GM18858 (cell line): ENCODE measurements around the gene ABCD1.

ENCODE experiments used
- ATAC-seq: cut with Tn5 transposase; IDR thresholded peaks from one replicate; pipeline ENCODE4 v1.9.1; 2021; ENCODE audit not compliant: unreplicated experiment

The ABCD1 gene

DNA sequence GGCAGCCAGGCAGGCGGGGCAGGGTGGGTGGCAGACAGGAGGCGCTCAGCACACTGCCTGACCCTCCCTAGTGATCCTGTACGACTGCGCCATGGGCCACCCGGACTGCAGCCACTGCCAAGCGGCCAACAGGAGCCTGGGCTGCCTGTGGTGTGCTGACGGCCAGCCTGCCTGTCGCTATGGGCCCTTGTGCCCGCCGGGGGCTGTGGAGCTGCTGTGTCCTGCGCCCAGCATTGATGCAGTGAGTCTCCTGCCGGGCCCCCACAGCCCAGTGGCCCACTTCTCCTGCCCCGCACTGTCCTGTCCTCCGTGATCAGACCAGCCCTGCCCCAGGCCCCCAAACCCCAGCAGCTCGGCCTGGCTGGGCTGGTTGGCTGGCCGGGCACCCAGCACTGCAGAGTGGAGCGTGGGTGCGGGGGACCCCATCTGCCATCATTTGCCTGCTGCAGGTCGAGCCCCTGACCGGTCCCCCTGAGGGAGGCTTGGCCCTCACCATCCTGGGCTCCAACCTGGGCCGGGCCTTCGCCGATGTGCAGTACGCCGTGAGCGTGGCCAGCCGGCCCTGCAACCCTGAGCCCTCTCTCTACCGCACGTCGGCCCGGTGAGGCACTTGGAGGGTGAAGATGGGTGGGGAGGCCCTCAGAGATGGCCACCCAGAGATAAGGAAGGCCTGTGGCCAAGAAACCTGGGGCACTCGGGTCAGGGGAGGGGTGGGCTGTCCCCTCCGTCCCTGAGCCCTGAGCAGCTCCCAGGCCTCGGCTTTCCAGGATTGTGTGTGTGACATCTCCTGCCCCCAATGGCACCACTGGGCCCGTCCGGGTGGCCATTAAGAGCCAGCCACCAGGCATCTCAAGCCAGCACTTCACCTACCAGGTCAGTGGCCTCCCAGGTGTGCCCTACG is 47.0 kb downstream of the ABCD1 start:
- no peak for ATAC-seq

DNA sequence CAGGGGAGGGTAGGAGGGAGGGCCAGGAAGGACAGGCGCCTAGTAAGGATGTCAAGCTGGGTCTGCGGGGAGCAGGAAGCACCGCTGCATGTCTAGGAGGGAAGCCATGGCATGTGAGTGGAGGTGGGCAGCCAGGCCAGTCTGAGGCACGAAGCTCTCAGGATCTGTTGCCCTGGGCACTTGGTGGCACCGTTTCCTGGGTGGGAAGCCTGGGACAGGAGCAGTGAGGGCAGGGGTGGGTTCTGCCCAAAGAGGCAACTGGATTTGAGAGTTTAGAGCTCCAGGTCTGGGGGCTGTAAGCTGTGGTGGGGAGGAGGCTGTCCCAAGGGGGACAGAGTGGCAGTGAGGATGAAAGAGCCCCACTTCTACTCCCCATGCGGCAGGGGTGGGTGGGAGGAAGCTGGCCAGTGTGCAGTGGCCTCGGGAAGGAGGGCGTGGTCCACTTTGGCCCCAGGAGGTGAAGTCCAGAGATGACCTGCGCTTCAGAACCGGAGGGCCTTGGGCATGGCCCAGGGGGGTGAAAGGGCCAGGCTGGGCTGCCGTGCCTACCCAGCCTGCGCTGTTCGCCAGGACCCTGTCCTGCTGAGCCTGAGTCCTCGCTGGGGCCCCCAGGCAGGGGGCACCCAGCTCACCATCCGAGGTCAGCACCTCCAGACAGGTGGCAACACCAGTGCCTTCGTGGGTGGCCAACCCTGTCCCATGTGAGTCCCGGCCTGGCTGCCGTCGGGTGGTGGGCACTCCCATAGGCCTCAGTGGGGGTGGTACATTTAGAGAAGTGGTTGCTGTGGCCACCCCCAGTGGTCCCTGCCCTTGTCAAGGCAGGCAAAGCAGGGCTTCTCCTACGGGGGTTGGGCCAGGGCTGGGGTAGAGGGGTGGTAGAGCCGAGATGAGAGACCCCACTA is 47.9 kb downstream of the ABCD1 start:
- no peak for ATAC-seq

DNA sequence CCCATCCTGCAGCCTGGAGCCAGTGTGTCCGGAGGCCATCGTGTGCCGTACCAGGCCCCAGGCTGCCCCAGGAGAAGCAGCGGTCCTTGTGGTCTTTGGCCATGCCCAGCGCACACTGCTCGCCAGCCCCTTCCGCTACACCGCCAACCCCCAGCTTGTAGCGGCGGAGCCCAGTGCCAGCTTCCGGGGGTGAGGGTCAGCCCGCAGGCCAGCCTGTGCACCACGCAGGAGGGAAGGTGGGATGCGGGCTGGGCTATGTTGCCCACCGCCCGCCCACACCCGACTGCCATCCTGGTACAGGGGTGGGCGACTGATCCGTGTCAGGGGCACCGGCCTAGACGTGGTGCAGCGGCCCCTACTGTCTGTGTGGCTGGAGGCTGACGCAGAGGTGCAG is 48.6 kb downstream of the ABCD1 start:
- ATAC-seq: no peak

DNA sequence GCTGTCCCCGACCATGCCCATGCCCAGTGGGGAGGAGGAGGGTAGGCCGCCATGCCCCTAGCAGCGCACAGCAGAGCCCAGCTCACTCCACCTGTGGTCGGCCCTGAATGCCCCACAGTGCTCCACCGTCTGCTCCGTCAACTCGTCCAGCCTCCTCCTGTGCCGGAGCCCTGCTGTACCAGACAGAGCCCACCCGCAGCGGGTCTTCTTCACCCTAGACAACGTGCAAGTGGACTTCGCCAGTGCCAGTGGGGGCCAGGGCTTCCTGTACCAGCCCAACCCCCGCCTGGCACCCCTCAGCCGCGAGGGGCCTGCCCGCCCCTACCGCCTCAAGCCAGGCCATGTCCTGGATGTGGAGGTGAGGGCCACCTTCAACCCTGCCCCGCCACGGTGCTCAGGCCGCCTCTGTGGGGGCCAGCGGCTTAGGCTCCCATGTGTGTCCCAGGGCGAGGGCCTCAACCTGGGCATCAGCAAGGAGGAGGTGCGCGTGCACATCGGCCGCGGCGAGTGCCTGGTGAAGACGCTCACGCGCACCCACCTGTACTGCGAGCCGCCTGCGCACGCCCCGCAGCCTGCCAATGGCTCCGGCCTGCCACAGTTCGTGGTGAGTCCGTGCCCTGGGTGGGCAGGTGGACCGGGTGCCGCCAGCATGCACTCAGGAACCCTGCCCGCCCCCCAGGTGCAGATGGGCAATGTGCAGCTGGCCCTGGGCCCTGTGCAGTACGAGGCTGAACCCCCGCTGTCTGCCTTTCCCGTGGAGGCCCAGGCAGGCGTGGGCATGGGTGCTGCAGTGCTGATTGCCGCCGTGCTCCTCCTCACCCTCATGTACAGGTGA is 49.3 kb downstream of the ABCD1 start:
- ATAC-seq: no peak

DNA sequence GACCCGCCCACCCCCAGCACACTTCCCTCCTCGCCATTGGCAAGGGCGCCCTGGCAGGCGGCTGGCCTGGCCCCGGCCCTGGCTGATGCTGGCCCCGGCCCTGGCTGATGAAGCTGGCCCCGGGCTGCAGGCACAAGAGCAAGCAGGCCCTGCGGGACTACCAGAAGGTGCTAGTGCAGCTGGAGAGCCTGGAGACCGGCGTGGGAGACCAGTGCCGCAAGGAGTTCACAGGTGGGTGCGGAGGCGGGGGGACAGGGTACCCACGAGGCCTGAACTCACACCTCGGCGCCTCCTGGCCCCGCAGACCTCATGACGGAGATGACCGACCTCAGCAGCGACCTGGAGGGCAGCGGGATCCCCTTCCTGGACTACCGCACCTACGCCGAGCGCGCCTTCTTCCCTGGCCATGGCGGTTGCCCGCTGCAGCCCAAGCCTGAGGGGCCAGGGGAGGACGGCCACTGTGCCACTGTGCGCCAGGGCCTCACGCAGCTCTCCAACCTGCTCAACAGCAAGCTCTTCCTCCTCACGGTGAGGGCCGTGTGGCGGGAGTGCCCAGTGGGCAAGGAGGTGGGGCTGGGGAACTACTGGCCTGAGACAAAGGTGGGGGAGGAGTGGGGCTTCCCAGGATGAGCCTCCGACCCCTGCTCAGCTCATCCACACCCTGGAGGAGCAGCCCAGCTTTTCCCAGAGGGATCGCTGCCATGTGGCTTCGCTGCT is 50.1 kb downstream of the ABCD1 start:
- ATAC-seq: no peak

DNA sequence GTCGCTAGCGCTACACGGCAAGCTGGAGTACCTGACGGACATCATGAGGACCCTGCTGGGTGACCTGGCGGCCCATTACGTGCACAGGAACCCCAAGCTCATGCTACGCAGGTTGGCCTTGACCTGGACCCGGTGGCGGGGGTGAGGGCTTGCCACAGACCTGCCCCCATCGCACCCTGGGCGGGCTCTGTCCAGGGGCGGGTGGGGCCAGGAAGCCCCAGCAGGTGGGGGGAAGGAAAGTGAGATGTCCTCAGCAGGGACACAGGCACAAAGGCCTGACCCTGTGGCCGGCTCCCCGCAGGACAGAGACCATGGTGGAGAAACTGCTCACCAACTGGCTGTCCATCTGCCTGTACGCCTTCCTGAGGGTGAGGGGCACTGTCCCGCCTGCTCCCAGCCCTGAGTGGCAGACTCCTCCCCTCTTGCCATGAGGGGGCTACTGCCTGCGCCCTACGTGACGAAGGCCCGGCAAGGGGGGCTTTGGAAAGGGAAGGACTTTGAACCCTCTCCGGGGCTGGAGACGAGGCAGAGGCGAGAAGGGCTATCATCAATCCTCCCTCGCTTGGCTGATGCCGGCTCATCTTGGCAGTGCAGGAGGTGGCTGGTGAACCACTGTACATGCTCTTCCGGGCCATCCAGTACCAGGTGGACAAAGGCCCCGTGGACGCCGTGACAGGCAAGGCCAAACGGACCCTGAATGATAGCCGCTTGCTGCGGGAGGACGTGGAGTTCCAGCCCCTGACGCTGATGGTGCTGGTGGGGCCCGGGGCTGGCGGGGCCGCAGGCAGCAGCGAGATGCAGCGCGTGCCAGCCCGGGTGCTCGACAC is 50.9 kb downstream of the ABCD1 start:
- no peak for ATAC-seq

DNA sequence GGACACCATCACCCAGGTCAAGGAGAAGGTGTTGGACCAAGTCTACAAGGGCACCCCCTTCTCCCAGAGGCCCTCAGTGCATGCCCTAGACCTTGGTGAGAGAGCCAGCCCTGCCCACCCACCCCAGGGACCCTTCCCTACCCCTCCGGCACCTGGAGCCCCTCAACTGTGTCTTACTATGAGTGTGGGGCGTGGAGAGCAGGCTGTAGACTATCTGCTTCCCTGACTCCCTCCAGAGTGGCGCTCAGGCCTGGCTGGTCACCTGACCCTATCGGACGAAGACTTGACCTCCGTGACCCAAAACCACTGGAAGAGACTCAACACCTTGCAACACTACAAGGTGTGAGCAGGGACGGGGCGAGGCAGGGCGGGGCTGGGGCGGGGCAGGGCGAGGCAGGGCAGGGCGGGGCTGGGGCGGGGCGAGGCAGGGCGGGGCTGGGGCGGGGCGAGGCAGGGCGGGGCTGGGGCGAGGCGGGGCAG is 51.5 kb downstream of the ABCD1 start:
- ATAC-seq: no peak

DNA sequence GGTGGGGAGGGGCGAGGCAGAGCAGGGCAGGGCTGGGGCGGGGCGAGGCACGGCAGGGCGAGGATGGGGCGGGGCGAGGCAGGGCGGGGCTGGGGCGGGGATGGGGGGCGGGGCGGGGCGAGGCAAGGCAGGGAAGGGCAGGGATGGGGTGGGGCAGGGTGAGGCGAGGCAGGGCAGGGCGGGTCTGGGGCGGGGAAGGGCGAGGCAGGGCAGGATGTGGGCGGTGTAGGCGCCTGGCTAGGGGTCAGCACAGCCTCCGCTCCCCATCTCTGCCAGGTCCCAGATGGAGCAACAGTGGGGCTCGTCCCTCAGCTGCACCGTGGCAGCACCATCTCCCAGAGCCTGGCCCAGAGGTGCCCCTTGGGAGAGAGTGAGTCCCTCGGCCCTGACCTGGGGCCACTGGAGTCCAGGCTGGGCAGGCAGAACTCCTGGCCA is 52.0 kb downstream of the ABCD1 start:
- ATAC-seq: no peak

DNA sequence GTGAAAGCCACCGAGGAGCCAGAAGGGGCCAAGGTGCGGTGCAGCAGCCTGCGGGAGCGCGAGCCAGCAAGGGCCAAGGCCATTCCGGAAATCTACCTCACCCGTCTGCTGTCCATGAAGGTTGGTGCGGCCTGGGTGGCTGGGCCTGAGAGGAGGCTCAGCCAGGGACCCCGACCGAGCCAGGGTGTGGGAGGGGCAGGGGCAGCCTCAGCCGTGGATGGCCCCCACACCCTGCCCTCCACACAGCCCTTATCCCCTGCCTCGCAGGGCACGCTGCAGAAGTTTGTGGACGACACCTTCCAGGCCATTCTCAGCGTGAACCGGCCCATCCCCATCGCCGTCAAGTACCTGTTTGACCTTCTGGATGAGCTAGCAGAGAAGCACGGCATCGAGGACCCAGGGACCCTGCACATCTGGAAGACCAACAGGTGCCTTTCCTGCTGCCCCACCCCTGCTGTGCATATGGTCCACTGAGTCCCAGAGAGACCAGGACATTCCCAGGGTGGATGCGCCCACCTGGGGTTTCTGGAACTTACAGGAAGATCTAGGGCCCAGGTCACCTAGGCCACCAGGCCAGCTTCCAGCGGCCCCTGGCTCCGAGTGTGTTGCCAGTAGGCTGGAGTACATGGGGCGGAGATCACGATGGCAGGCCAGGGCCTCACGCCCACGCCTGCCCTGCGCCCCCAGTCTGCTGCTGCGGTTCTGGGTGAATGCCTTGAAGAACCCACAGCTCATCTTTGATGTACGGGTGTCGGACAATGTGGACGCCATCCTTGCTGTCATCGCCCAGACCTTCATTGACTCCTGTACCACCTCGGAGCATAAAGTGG is 52.8 kb downstream of the ABCD1 start:
- ATAC-seq: no peak

DNA sequence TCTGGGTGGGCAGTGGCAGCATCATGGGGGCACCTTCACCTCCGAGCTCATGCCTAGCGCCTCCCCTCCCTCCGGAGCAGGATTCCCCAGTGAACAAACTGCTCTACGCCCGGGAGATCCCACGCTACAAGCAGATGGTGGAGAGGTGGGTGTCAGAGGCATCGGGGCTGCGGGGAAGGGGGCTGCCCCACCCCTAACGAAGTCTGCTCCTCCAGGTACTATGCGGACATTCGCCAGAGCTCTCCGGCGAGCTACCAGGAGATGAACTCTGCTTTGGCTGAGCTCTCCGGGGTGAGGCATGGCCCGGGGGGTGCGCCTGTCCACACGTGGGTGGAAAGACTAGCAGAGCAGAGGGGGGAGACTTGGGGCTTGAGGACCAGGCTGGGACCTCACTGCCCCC is 53.5 kb downstream of the ABCD1 start:
- ATAC-seq: no peak

DNA sequence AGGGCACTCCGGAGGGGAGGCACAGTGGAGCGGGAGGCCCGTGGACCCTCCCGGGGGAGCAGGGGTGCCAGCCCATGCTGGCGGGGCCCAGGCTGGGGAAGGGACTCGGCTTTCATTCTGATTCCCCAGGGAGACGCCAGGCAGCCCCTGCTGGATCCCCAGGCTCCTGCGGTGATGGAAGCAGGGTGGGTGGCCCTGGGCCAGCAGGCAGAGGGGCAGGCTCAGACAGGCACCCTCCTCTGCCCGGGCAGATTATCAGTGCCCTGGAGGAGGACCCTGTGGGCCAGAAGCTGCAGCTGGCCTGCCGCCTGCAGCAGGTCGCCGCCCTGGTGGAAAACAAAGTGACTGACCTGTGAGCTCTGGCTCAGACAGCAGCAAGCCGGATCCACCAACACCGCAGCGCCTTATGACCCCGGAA is 54.0 kb downstream of the ABCD1 start:
- ATAC-seq: no peak

DNA sequence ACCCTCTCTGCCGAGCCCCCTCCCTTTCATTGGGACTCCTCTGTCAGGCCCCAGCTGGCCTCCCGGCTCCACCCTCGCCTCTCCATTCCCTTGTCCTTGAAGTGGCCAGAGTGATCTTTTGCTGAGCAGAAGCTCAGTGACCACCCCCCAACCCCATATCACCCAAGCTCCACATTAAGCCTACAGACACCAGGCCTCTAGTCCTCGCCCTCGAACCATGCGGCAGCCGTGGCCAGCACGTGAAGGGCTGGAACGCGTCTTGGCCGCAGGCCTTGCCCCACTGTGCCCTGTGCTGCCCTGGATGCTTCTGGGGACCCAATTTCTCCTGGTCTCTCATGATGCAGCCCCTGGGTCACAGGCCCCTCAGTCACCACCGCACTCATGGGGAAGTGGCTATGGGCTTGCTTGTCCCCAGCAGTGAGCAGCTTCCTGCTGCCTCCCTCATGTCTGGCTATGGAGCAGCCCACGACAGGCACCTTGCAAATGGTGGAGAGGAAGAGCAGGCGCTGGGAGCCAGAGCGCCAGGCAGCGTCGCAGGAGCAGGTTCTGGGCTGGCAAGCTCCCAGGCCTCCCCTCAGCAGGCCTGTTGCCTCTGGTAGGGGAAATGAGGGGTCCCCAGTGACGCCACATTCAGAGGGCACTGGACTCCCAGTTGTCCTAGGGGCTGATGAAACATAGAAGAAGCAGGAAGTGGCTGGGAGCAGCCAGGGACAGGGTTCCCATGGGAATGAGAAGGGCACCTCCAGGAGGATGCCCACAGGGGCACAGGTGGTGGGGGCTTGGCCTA is 55.4 kb downstream of the ABCD1 start:
- no peak for ATAC-seq

DNA sequence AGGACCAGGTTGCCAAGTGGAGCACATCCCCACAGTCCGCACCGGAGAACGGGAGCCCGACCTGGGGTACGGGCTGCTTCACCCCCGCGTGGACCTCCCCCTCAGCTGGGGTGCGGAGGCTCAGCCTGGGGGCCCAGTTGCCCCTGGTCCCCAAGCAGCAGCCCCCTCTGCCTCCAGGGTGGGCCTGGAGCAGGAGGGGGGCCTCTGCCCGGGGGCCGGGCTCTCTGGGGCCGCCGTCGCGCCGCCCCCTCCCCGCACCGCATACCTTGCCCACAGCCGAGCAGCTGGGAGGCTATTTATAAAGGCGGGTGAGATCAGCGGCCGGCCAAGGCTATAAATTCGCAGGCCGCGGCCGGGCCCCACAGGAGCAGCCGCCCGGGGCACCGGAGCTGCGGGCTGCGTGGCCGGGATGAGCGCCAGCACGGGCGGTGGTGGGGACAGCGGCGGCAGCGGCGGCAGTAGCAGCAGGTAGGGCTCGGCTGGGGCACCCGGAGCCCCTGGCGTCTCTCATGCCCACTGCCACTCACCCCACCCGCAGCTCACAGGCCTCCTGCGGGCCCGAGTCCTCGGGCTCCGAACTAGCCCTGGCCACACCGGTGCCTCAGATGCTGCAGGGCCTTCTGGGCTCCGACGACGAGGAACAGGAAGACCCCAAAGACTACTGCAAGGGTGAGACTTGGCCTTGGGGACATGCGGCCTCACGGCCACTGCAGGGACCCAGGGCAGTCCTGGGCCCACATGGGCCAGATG is 56.2 kb downstream of the ABCD1 start, which contains the start of gene SRPK3:
TSS of gene SRPK3 (plus strand) at position 364 of the 750 bp plus-strand sequence. CDS start at position 410, 46 bp downstream.
- ATAC-seq: no peak

DNA sequence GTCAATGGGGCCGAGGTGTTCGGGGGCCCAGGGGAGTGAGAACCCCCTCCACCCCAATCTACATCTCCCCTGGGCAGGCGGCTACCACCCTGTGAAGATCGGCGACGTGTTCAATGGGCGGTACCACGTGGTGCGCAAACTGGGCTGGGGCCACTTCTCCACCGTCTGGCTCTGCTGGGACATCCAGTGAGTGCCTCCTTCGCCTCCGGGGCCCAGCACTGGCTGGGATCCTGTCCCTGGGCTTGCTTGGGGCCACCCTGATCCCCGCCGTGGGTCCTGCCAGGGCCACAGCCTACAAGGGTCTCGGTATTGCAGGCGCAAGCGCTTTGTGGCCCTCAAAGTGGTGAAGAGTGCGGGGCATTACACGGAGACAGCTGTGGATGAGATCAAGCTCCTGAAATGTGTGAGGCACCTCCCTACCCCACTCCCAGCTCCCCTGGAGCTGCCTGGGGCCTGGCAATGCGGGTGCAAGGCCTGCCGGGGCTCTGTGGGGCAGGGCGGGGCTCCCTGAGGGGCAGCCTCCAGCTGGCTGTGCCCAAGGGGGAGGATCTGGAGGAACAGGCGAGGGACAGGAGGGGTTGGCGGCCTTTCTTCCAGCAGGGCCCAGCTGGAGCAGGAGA is 56.9 kb downstream of the ABCD1 start:
- no peak for ATAC-seq

DNA sequence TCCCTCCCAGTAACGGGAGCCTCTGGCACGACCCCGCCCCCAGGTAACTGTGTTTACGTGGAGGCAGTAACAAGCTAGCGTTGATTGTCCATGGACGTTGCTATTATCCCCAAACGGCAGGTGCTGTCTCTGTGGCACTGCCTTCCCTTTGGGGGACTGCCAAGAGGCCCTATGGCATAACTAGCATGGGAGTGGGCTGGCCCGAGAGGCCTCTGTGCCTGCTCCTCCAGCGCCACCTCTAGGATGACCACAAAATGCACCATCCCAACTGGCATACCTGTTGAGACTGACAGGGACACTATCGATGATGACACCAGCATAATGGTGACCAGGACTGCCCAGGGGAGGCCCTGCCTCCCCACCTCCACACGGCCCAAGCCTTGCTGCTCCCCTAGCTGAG is 57.7 kb downstream of the ABCD1 start:
- ATAC-seq: no peak

DNA sequence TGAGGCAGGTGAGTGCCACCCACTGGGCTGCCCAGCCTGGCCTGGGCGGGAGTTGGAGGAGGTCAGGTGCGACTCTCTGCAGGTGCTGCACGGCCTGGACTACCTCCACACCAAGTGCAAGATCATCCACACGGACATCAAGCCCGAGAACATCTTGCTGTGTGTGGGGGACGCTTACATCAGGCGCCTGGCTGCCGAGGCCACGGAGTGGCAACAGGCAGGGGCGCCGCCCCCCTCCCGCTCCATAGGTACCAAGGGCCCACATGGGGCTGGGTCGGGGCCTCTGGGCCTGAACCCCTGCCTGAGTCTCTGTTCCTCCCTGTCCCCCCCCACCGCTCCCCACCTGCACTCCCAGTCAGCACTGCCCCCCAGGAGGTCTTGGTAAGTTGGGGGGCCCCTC is 58.2 kb downstream of the ABCD1 start:
- ATAC-seq: no peak
